Small intestine (tissue), 7 donors: ENCODE measurements around the gene KRTAP5-8. TPM values are rescaled to one million over a fixed set of nuclear protein-coding genes. Genes with fewer than 3 reads are reported as not detected.
"Not testable (repeated sequence)": the region's sequence is repeated elsewhere in the genome, so short reads cannot be mapped to it uniquely, and the experiment has no call there.

ENCODE experiments used
- DNase-seq, 2 donors: peaks; one replicate each; pipeline versions ENCODE4 v3.0.0 to v3.0.0-alpha.2; 2013
- FAIRE-seq: peaks from 2 replicates; lab custom pipeline; 2012; peaks lifted over from hg19 to GRCh38; lab: Jason Lieb, UNC
- H3K27ac ChIP-seq, 3 donors: one replicate each; pipeline ENCODE4 v1.5.1; 2013; ENCODE audit warnings: low read length in 2 of 3, mild to moderate bottlenecking in 2 of 3, control low read depth in 1 of 3, inconsistent platforms in 1 of 3, low read depth in 1 of 3, moderate library complexity in 1 of 3
- H3K27me3 ChIP-seq, 3 donors: one replicate each; pipeline ENCODE4 v1.6.1; 2013; ENCODE audit warnings: low read length in 3 of 3, inconsistent platforms in 1 of 3; ENCODE audit not compliant: control insufficient read depth in 3 of 3, insufficient read depth in 3 of 3
- H3K36me3 ChIP-seq, 3 donors: one replicate each; pipeline ENCODE4 v1.6.1; 2013; ENCODE audit warnings: low read length in 3 of 3, inconsistent platforms in 1 of 3, low read depth in 1 of 3, mild to moderate bottlenecking in 1 of 3, moderate library complexity in 1 of 3; ENCODE audit not compliant: control insufficient read depth in 3 of 3, insufficient read depth in 2 of 3
- H3K4me1 ChIP-seq, 3 donors: one replicate each; pipeline ENCODE4 v1.6.1; 2013; ENCODE audit warnings: low read length in 2 of 3, inconsistent platforms in 1 of 3, low read depth in 1 of 3, mild to moderate bottlenecking in 1 of 3, moderate library complexity in 1 of 3; ENCODE audit not compliant: control insufficient read depth in 3 of 3, insufficient read depth in 2 of 3
- H3K4me3 ChIP-seq, 3 donors: one replicate each; pipeline ENCODE4 v1.5.1; 2013; ENCODE audit warnings: low read length in 3 of 3, control low read depth in 1 of 3, inconsistent platforms in 1 of 3, low read depth in 1 of 3, mild to moderate bottlenecking in 1 of 3, moderate library complexity in 1 of 3
- H3K9me3 ChIP-seq, 2 donors: one replicate each; pipeline ENCODE4 v1.6.1; 2013; ENCODE audit warnings: low read depth in 1 of 2, low read length in 1 of 2; ENCODE audit not compliant: control insufficient read depth in 2 of 2, insufficient read depth in 1 of 2
- WGBS, 3 donors: extraction: QIAGEN DNeasy Blood & Tissue Kit; methylation state at CpG; one replicate each; pipeline ENCODE4 v1.1.7; 2013; 5-methylcytosine and 5-hydroxymethylcytosine counted together
- polyA plus RNA-seq, 4 donors: library from polyadenylated mRNA; stranded (reverse) in 3 of 4; unstranded in 1 of 4; fragments of 200-250 nt in 3 of 4; fragments of 120-200 nt in 1 of 4; gene quantifications; one replicate each; pipeline versions ENCODE4 v1.2.1 to v1.2.3, GENCODE V29; 2013
- donor health status: healthy with polysubstance abuse.
- donor health status: control.
- donor health status: control.
- donor health status: Bipolar disorder and iron deficiency.
- donor health status: healthy.

KRTAP5-8 gene
- polyA plus RNA-seq, 4 donors: 0.13 to 0.16 TPM; not detected in 2

GRCh38 chr11:71557257-71557656 lies 19.4 kb downstream of the KRTAP5-8 start:
- Histone ChIP-seq H3K4me1 (no peaks in the 10 kb centered on the region), H3K36me3 (no peaks in the 10 kb centered on the region), H3K27me3 (no peaks in the 10 kb centered on the region), H3K9me3 (peaks cover 0 to 2% of the 10 kb centered on the region in 2 donors), H3K4me3 (no peak overlapping the region), H3K27ac (no peak overlapping the region)
- DNase-seq (no peak), FAIRE-seq (no peak)

GRCh38 chr11:71558996-71559395 lies 21.2 kb downstream of the KRTAP5-8 start:
- WGBS, 3 donors: 79 to 92% (median 86%) methylated on average over 1 of the region's 1 CpG
- H3K4me3 ChIP-seq: no peak overlapping the region
- H3K36me3 ChIP-seq: no peaks in the 10 kb centered on the region
- FAIRE-seq (no peak), DNase-seq (no peak)
- H3K4me1 ChIP-seq: no peaks in the 10 kb centered on the region
- H3K27ac ChIP-seq: no peak overlapping the region
- H3K27me3 ChIP-seq: no peaks in the 10 kb centered on the region
- H3K9me3 ChIP-seq: peaks cover 0 to 2% of the 10 kb centered on the region in 2 donors

GRCh38 chr11:71562120-71562519 lies 24.3 kb downstream of the KRTAP5-8 start:
- Histone ChIP-seq H3K36me3 (no peaks in the 10 kb centered on the region), H3K4me3 (no peak overlapping the region), H3K4me1 (peaks cover 0 to 2% (median 0%) of the 10 kb centered on the region in 3 donors), H3K27ac (no peak overlapping the region), H3K27me3 (peaks cover 0 to 2% (median 0%) of the 10 kb centered on the region in 3 donors), H3K9me3 (peaks cover 0 to 2% of the 10 kb centered on the region in 2 donors)
- DNase-seq (no peak), FAIRE-seq (no peak)

- Histone ChIP-seq H3K36me3 (no peaks in the 10 kb centered on the region), H3K9me3 (peaks cover 0 to 2% of the 10 kb centered on the region in 2 donors), H3K4me3 (no peak overlapping the region), H3K4me1 (peaks cover 0 to 2% (median 0%) of the 10 kb centered on the region in 3 donors), H3K27ac (no peak overlapping the region), H3K27me3 (peaks cover 0 to 2% (median 0%) of the 10 kb centered on the region in 3 donors)
- FAIRE-seq: no peak
- WGBS, 3 donors: 16 to 18% (median 18%) methylated on average over 8 of the region's 8 CpGs
- peak; percentile 53 to 62 for DNase-seq
Observed at GRCh38 chr11:71563406-71563805, 25.6 kb downstream of the KRTAP5-8 start.

GRCh38 chr11:71564430-71564829 lies 26.6 kb downstream of the KRTAP5-8 start:
- DNase-seq (peak; percentile 32 to 61), FAIRE-seq (no peak)
- peaks cover 0 to 2% of the 10 kb centered on the region in 2 donors for H3K9me3 ChIP-seq
- peaks cover 0 to 2% (median 0%) of the 10 kb centered on the region in 3 donors for H3K4me1 ChIP-seq
- 84 to 88% (median 84%) methylated on average over 4 of the region's 4 CpGs for WGBS, 3 donors
- no peak overlapping the region for H3K27ac ChIP-seq
- no peak overlapping the region for H3K4me3 ChIP-seq
- no peaks in the 10 kb centered on the region for H3K36me3 ChIP-seq
- peaks cover 0 to 2% (median 0%) of the 10 kb centered on the region in 3 donors for H3K27me3 ChIP-seq

GRCh38 chr11:71565263-71565662 lies 27.4 kb downstream of the KRTAP5-8 start, which contains the start of gene KRTAP5-10:
KRTAP5-10 (plus strand) TSS chr11:71565563; CDS start chr11:71565588, 25 bp downstream.
- FAIRE-seq (no peak), DNase-seq (no peak)
- WGBS, 3 donors: 40 to 54% (median 46%) methylated on average over 5 of the region's 5 CpGs
- H3K27me3 ChIP-seq: peaks cover 0 to 2% (median 0%) of the 10 kb centered on the region in 3 donors
- H3K36me3 ChIP-seq: no peaks in the 10 kb centered on the region
- H3K27ac ChIP-seq: no peak within 1 kb of the TSS
- no peak within 1 kb of the TSS for H3K4me3 ChIP-seq
- H3K9me3 ChIP-seq: peaks cover 0 to 2% of the 10 kb centered on the region in 2 donors
- peaks cover 0 to 2% (median 0%) of the 10 kb centered on the region in 3 donors for H3K4me1 ChIP-seq

- WGBS, 3 donors: 57 to 73% (median 63%) methylated on average over 10 of the region's 10 CpGs
- peak in 1 of 2 donors; percentile 17 for DNase-seq
- Histone ChIP-seq H3K27ac (no peak overlapping the region), H3K4me3 (no peak overlapping the region), H3K4me1 (peaks cover 0 to 2% (median 0%) of the 10 kb centered on the region in 3 donors), H3K9me3 (peaks cover 0 to 2% of the 10 kb centered on the region in 2 donors), H3K27me3 (peaks cover 0 to 2% (median 0%) of the 10 kb centered on the region in 3 donors), H3K36me3 (no peaks in the 10 kb centered on the region)
- no peak for FAIRE-seq
Observed at GRCh38 chr11:71566081-71566620, 28.3 kb downstream of the KRTAP5-8 start.

- H3K4me1 ChIP-seq, H3K4me3 ChIP-seq, H3K27ac ChIP-seq, H3K36me3 ChIP-seq, H3K27me3 ChIP-seq, DNase-seq, H3K9me3 ChIP-seq, FAIRE-seq: not testable (repeated sequence)
- WGBS, 3 donors: 63 to 81% (median 70%) methylated on average over 15 to 21 of the region's 21 CpGs
Observed at GRCh38 chr11:71566626-71567599, 29.1 kb downstream of the KRTAP5-8 start.
